ENCODE results near the gene RALGPS1.
A peak's percentile ranks its signal among the peaks of the same experiment; 100 is the strongest.

The RALGPS1 gene

DNA sequence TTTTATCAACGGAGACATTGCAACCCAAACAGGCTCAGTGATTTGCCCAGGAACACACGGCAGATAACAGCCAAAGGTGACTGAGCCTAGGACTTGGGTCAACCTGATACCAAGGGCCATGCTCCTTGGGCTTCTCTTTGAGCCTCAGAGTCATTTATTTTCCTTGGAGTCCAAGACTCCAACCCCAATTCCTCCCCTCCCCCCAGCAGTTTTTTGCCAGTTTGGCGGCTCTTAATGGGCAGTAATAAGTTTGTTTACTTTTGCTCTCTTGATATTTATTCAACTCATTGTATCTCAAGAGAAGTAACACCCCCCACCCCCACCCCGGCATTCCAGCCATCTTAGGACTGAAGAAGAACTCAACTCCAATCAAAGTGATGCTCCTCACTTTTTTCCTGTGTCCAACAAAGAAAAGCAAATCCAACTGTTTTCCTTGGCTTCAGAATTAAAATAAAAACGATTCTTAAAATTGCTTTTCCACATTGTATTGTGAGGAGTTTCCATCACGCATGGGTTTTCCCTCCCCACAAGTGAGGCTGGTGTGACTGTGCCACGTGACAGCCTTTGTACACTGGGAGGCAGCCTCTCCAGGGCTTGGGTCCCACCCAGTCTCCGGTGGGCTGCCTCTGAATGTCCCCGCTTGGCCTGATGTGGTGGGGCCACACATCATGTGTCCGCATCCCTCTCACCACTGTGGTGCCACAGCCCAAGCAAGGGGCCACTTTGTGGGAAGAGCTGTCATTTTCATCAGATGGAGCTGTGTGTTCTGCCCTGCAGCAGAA, 198.8 kb downstream of the RALGPS1 start:
- no peak for DNase-seq (ENCODE audit: extremely low read depth in 1 of 2, low read depth in 1 of 2)

DNA sequence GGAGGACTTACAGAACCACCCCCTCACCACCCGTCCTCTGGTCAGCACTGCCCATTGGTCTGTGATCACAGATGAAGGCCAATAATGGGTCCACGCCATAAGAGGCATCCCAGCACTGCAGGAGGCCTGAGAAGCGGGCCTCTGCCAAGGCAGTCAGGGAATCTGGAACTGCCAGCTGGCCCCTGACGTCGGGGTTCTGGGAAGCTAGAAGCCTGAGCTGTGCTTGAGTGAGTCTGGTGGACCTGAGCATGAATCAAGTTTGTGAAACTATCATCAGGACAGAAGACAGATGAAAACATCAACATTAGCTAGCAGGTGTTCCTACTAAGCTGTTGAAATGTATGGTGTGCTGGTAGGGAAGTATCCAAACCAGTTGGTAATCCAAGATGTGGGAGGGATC, 200.0 kb downstream of the RALGPS1 start:
- DNase-seq (ENCODE audit: extremely low read depth in 1 of 2, low read depth in 1 of 2) = no peak

DNA sequence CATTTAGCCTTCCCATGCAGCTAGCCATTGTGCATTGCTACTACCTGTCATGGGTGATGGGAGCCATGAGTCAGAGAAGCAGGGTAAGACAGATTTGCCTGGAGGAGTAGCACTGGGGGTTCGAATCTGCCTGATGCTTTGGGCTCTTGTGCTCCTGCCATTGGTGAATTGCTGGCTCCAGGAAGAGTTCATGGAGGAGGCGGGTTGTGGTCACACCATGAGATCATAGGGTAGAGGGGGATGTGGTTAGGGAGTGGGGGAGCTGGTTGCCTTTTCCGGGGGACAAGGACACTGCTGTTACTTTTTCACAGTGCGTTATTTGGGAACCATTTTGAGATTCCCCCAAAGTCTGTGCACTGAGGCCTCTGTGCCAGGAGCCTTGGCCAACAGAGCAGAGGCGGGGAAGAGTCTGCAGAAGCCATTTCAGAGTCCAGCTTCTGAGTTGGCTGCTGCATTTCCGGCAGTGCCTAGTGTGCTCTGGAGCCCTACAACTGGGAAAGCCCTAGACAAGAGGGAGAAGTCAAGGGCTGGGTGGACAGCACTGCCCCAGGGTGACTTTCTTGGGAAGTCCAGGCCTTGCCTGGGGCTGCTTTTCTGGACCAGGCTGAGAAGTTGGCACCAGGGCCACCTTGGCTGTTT, 201.6 kb downstream of the RALGPS1 start:
- peak in 1 of 2 donors; percentile 5 for DNase-seq (ENCODE audit: extremely low read depth in 1 of 2, low read depth in 1 of 2)

DNA sequence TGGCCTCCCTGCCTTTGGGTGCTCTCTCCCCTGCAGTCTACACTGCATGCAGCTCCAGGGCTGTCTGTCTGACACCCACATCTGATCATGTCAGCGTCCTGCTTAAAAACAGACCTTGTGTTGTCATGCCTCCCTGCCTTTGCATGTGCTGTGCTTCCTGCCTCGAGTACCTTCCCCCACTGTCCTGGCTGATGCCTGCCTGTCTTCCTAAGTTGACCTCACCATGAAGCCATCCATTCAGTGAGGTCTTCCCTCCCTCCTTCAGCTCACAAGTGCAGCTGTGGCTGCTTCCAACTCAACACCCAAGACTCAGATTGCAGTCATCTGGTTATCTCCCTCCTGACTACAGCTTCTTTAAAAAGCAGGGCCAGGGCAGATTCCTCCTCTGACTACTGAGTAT, 202.4 kb downstream of the RALGPS1 start:
- no peak for DNase-seq (ENCODE audit: extremely low read depth in 1 of 2, low read depth in 1 of 2)

DNA sequence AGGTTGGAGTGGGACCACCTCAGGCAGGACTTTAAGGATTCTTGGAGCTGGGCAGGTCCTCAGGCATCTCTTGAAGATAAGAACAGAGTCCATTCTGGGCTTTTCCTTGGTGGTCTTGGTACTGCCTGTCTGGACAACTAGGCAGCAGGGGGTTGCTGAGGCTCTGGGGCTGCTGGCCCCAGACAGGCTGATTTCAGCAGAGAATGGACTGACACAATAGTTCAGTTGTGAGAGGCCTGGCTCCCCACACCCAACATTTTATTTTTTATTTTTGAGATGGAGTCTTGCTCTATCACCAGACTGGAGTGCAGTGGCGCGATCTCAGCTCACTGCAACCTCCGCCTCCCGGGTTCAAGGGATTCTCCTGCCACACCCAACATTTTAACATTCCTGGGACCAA, 203.2 kb downstream of the RALGPS1 start:
- no peak for DNase-seq (ENCODE audit: extremely low read depth in 1 of 2, low read depth in 1 of 2)

DNA sequence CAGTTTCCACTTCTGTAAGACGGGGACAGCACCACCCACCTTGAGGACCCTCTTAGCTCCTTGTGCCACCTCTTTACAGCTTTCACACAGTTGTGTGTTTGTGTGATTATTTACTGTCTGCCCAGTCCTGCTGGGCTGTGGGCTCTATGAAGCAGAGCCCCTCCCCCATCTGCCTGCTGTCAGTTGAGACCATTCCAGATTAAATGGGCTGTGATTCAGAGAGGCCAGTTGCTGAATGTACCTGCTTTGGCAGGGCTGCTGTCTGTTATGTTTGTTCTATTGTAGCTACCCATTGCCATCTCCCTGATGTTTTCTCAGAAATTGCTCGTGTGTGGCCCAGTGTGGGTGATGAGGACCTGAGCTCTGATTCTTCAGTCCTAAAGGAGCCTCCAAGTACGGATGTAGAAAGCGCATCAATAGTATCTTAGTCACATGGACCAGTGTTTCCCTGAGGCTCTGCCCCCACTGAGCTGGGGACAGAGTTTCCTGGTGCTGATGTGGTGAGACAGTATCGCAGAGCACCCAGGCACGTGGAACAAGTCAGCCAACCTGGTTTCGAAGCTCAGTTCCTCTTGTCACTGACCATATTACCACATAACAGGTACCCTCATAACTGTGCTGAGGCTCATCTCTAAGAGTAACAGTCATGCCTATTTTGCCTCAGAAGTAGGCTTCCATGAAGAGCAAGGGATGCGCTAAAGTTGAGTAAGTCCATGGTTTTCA, 204.2 kb downstream of the RALGPS1 start:
- no peak for DNase-seq (ENCODE audit: extremely low read depth in 1 of 2, low read depth in 1 of 2)

DNA sequence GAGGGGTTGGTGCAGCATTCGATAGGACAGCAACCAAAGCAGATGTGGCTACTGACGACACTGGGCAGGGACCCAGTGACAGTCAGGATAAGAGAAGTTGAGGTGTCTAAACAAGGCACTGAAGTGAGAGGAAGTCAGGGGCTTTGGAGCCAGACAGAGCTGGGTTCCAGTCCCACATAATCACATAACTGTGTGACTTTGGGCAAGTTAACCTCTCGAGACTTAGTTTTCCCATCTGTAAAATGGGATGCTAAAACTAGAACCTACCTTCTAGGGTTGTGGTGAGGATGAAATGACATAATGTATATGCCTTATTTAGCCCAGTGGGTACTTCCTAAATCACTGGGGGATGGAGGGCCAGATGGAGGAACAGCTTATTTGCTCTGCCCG, 204.7 kb downstream of the RALGPS1 start:
- no peak for DNase-seq (ENCODE audit: extremely low read depth in 1 of 2, low read depth in 1 of 2)

DNA sequence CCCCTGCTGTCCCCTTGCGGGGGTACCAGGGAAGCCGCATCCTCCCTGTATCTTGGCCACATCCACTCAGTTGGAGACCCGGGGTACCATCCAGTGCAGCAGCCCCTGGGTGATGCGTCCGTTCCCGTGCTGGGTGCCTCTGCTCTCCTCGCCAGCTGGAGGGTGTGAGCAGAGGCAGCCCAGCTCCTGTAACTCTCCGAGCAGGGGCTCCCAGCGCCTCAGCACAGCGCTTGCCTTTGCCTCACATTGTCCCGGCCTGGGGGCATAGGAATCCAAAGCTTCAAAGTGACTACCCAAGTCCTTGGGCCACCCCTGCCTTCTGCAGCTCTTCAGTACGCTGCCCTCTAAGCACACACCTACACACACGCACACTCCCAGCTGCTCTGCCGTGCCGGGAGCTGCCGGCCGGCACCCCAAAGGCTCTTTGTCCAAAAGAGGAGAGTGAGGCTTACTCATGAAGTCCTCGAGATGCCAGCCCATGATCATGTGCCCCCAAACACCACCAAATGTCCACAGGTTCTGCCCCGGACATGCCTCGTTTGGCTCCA, 207.1 kb downstream of the RALGPS1 start:
- no peak for DNase-seq (ENCODE audit: extremely low read depth in 1 of 2, low read depth in 1 of 2)

DNA sequence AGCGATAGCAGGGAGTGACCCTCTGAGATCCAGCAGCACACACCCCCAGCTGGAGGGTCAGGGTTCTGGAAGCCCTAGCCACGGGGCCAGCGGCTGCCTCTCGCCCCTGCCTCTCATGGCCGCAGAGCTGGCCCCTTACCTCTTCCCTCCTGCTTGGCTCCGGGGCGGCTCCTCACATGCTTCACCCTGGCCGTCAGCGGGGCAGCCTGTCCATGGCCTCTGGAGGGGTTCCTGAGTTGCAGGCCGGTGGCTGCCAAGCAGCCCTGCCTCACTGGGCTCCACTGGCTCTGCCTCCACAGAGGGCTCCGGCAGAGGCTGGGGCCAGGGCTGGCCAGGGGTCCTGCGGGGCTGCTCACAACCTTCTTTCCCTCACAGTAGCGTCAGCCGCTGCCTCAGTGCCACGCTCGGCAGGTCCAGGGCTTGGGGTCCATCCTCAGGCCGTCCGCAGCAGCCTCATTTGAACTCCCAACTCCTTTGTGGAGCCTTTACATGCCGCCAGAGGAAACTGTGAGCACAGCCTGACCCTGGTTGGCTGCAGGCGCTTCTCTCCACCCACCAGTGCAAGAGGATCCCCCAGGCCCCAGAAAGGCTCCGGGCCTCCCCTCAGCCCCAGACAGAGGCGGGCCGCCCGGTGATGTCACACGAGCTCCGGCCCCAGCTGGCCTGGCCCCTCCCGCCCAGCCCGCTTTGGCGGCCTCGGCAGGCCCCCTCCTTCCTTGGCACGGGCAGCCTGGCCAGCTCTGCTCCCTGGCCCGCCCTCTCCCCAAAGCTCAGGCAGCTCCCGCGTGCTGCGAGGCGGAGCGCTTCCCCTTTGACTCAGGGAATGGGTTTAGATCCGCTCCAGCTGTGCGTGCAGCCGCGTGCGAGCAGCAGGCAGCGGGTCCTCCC, 207.8 kb downstream of the RALGPS1 start, which contains the start of gene ANGPTL2:
Gene ANGPTL2, minus strand, starts transcription at position 460 of the 888 bp plus-strand sequence. CDS start 13,904 bp downstream, outside the sequence.
- no peak for DNase-seq (ENCODE audit: extremely low read depth in 1 of 2, low read depth in 1 of 2)

DNA sequence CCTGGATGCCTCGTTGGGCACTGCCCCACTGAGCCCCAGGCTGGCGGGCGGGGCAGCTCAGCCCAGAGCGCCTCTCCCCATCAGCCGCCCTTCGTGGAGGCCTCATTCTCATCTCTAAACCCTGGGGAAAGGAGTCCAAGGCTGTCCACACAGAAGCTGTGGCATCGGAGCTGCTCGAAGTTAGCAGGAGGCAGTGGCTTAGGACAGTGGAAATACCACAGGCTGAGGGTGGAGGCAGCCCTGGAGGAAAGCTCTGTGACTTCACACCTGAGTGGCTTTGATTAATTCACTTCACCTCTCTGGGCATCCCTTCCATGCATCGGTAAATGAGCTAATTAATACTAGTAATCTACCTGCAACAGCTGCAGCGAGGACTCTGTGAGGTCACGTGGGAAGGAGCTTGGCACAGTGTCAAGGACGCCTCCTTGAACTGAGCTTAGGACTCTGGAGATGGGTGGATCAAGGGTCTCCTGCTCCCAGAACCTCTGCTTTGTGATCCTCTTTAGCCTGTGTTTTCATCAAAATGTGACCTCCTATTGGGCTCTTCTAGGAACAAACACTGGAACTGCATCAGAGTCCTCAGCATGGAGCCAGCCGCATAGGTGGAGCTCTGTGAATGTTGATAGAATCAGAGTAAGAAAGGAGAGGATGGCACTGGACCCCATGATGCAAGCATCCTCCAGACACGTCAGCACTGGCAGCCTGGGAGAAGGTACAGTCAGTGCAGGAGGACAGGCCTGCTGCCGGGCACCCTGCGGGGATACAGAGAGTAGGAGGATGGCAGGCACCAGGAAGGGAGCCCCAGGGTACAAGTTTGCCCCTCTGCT, 208.7 kb downstream of the RALGPS1 start:
- no peak for DNase-seq (ENCODE audit: extremely low read depth in 1 of 2, low read depth in 1 of 2)

DNA sequence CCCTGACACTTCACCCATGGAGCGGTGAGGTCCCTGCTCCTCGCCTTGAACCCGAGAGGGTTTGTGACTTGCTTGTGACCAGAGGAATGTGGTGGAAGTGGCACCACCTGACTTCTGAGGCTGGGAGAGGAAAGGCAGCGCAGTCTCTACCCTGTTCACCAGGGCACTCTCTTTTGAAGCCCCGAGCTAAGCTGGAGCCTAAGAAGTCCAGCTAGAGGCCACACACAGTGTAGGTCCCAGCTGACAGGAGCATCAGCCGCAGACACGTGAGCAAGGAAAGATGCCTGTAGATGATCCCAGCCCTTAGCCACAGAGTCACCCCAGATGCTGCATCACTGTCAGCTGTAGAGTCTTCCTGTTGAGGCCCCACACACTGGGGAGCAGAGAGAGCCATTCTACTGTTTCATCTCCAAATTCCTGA, 209.5 kb downstream of the RALGPS1 start:
- no peak for DNase-seq (ENCODE audit: extremely low read depth in 1 of 2, low read depth in 1 of 2)

DNA sequence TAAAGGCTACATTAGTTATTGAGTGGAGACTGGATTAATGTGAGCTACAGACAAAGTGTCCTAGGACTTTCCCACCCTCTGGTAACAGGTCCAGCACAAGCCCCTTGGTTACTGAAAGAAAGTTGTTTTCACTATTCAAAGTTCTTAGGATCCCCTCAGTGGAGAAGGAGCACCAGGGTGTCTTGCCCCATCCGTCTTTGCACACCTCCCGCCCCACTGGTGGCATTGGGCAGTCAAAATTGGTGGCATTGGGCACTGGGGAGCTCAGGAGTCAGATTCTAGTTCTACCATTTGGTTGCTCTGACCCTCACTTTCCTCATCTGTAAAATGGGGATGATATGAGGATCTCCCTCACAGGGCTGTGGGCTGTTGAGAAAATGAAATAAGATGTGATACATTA, 210.2 kb downstream of the RALGPS1 start:
- no peak for DNase-seq (ENCODE audit: extremely low read depth in 1 of 2, low read depth in 1 of 2)

DNA sequence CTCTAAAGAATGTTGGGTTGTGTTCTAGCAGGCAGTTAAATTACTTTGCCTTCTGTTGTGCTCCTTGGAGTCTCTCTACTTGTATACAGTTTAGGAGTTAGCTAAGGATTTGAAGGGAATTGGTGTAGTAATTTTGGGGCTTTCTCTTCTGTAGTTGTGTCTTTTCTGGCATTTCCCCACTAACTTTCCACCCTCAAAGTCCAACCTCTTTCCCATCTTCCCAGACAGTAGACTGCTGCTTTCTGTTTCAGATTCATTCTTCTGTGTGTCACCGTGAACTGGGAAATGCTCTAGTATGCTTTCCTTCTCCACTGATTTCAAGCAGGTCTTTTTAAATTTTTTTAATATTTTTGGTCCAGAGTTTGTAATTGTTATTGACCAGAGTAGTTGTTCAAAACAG, 212.4 kb downstream of the RALGPS1 start:
- DNase-seq (ENCODE audit: extremely low read depth in 1 of 2, low read depth in 1 of 2) = no peak

DNA sequence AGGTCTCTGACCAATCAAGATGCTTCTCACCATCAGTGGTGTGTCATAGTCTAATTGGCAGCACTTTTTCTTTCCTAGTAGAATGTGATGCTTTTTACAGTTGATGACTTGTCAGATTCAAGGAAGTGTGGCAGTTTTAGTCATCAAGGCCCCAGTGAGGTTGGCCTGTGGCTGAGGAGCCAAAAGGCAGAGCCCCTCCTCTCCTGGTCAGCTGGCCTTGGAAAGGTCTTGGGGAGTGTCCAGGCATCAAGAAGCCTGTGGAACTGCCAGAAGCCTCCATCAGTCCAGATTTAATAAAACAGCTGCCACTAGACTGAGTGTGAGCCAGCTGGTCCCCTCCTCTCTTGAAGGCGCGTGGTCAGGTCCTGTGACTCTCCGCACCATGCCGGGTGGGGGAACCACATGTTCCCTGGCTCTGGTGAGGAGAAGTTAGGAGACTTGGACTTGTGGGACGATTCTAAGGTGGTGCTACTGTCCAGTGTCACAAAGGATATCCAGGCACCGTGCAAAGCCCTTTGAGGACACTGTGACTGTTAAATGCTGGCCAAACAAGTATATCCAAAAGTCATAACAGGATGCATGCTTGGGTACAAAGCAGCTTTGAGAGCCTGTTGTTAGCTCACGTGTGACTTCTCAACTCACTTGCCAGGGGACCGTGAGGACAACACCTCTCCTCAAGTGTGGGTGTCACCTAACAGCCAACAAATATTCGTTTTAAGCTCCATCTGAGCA, 213.9 kb downstream of the RALGPS1 start:
- no peak for DNase-seq (ENCODE audit: extremely low read depth in 1 of 2, low read depth in 1 of 2)

DNA sequence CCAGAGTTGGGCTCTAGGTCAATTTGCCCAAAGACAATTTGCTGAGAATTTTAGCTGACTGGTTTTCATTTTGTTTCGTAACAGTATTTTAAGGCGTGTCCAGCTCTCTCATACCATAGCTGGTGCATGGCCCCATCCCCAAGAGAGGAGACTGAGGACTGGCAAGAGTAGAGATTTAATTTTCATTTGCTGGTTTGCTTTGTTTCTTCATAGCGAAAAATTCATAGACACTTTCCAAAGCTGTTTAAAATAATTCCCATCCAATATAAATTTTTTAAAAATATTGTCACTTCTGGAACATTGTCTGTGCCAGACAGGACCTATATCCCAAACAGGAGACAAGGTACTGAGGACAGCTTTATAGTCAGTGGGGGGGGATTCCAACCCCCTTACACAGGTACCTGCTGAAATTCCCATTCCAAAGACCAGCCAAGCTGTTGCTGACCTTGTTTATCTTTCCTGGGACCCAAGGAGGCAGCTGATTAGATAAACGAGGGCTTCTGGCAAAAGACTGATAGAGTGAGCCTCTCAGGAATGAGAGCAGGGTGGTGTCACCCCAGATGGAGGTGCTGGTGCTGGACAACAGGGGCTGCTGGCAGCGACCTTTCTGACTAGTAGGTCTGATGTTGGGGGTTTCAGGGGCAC, 214.6 kb downstream of the RALGPS1 start:
- DNase-seq (ENCODE audit: extremely low read depth in 1 of 2, low read depth in 1 of 2) = no peak

DNA sequence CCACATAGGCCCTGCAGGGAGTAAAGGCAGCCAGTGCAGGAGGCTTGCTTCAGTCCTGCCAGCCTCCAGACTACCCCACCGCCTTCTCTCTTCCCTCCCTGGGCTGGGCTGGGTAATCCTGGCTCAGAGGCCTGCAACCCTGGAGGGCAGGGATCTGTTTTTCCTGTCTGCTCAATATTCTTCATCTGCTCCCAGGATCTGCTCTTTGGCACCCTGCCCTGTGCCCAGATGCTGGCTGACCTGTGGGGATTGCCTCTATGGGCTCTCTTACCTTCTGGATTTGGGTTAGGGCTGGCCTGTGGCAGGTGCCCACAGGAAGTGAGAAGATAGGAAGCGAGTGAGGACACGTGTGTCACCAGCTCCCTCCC, 215.1 kb downstream of the RALGPS1 start:
- DNase-seq (ENCODE audit: extremely low read depth in 1 of 2, low read depth in 1 of 2) = no peak

DNA sequence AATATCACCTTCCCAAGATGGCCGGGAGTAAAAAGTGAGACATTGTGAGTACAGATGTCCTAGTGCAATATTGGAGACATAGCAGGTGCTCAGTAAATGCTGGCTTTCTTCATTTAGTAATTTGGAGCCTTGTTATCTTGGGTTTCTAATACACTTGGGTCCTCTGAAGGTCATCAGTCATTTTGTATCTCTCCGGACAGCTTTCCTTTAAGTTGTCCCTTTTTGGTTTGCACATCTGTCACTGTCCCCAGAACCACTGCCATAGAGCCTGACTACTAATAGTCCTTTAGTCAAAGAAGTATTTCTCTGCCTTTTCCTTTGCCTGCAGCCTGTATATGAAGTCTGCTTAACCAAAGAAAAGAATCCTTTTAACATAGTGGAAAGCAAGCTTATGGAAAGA, 215.7 kb downstream of the RALGPS1 start:
- no peak for DNase-seq (ENCODE audit: extremely low read depth in 1 of 2, low read depth in 1 of 2)

DNA sequence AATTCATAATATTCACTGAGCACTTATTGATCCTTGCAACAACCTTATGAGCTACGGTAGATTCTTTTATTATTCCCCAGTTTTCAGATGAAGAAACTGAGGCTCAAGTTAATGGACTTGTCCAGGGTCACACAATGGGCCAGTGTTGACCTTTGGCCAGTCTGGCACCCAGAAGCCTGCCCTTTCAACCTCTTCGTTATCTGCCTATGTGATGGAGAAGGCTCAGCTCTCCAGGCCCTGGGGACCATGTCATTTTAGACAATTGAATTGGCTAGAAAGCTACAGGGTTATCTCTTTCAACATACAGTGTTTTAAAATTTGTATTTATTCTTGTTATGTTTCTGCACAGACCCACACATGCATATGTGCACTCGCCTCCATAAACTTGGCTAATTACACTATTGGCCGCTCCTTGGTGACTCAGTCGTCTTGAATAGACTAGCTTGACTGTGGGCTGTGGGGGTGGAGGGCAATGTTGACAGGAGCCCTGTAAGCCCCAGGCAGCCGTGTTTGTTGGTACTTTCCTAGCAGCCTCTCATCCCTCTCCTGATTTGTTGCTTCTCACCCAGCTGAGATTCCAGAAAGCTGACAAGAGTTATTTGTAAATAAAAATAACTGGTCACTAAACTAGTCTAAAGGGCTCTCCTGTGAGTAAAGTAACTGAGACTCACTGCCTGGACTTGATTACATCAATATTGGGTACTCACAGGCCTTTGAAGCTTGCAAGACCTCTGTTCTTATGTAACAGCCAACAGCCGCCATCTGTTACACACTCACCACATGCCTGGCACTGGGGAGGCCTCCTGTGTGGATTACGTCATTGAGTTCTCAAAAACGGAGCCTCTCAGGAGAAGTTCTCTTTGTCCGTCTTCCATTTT, 216.3 kb downstream of the RALGPS1 start:
- DNase-seq (ENCODE audit: extremely low read depth in 1 of 2, low read depth in 1 of 2) = no peak
